Occipital lobe (tissue), 2 donors: ENCODE data around the gene NSG2. TPM values are rescaled to one million over a fixed set of nuclear protein-coding genes. Genes with fewer than 3 reads are reported as not detected.

Source experiments
- DNase-seq: peaks from one replicate; lab custom pipeline; 2025; lab: John Stamatoyannopoulos, UW
- total RNA-seq: library from RNA; depleted of rRNA; stranded (reverse); fragments of >200 nt; gene quantifications from one replicate; pipeline ENCODE4 v1.2.3, GENCODE V29; 2014

Gene NSG2
- total RNA-seq, 1 donor from 2014 or later: 565 TPM

DNA sequence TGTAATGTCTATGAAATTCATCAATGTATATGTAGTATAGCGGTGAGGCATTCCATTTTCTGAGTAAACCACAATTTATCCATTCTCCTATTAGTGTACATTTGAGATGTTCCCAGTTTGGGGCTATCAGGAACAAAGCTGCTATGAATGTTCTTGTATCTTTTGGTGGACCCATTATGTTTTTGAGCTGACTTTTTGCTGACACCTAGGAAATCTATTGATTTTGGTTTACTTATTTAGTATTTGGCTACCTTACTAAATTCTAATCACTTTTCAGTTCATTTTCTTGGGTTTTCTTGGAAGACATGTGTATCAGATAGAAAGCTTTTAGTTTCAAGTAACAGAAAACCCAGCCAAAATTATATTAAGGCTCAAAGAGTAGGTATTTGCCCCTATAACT lies 13.7 kb downstream of the NSG2 start:
- DNase-seq: no peak

DNA sequence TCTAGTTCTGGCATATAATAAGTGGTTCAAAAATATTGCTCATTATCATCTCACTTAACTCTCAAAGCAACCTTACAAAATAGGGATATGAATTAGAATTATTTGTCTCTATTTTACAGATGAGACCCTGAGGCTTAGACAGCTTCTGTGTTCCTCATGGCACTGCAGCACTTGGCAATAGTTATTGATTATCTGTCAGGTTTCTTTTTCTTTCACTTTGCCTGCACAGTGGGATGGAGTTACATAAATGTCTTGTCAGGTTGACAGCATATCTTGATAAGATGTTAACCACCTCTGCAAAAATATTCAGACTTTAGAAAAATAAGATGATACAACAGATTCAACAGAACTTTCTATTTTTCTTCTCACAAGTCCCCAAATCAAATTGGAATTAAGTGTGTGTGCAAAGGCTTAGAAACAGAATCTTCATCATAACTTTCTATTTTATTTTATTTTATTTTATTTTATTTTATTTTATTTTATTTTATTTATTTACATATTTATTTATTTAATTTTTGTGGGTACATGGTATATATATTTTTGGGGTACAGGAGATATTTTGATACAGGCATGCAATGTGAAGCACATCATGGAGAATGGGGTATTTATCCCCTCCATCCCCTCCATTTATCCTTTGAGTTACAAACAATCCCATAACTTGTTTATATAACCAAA lies 17.7 kb downstream of the NSG2 start:
- DNase-seq: no peak

DNA sequence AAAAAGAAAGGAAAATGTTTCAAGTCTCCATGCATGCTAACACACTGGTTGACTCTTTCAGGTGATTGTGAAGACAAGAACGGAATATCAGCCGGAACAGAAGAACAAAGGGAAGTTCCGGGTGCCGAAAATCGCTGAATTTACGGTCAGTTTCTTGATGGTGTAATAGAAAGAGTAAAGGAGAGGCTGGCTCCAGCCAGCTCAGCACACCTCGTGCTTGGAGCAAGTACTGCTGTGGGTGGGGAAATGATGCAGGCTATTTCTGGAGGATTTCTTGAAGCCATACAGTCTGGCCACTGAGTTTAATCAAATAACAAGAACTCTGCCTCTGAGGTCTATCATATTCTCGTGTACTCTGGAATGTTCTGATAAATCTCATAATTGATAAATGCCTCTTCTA lies 18.7 kb downstream of the NSG2 start:
- DNase-seq: no peak

DNA sequence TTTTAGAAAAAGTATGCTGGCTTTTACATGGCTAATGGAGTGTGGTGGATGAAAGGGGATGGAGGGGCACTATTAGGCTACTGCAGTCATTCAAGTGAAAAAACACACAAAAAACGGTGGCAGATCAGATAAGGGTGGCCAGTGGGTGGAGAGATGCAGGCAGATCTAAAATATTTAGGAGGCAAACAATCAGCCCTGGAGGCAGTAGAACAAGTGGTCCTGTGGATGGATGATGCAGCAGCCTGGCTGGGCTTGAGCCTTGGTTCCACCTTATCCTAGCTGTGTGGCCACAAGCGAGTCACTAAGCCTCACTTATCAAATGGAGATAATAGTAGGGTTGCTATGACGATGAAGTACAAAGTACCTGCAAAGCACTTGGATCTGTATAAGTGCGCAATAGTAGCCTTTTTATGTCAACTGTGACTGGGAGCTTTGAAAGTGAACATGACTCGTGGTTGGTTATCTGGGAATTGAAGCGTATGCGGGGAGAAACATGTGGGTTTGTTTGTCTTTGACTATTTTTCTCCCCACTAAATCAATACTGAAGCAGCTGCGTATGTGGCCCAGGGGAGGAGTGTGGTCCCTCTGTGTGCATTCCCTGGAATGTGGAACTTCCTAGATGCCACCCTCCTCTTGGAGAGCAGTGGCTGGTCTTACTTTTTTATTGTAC lies 20.2 kb downstream of the NSG2 start:
- no peak for DNase-seq

DNA sequence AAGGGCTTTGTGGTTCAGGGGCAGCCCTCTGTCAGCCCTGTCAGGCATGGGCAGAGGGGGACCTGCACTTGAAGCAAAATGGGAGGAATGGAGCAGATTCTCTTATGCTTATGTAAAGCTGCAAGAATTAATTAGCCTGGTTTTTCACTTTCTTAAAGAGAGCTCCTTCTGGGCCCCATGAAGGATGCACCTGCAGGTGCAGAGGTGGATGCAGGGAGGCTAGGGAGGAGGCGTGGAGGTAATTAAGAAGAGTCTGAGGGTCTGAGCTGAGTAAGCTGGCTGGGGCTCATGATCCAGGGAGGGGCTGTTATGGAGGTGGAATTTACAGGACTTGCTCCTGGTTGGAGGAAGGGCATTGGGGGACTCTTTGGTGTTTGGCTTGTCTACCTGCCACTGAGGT lies 22.0 kb downstream of the NSG2 start:
- no peak for DNase-seq

DNA sequence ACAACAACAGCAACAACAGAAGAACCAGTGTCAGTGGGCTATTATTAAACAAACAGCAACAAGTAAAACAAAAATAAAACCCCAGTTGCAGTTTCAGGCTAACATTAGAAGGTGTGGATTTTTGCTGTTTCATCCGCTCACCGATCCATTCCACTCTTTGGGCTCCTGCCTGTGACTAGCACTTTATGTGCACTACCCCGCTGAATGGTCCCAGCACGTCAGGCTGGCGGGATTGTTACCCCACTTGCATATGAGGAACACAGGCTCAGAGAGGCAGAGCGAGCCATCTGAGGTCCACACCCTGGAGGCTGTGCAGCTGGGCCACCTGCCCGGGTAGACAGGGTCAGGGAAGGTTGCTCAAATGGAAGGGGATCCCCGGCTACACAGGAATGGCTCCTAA lies 26.0 kb downstream of the NSG2 start:
- no peak for DNase-seq

DNA sequence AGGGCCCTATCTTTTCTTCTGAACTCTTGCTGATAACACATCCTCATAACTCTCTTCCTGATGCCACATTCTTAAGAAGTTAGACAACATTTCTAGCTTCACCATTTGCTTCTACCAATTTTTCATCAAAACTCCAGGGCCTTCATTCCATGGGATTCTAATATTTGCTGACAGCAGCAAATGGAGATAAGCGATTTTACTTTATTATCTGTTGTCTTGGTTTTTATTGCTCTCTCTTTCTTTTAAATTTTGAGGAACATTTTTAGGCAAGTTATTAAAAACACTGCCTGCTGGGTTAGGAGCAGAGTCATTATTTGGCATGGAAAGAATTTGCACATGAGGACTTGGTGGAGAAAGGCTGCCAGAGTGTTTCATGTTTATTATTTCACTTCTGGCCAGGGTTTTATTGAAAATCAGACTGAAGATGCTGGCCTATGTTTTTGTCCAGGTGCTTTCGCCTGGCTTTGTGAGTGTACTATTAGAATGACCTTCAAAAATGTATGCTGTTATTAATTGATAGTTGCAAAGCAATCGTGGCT lies 27.7 kb downstream of the NSG2 start:
- DNase-seq: no peak

DNA sequence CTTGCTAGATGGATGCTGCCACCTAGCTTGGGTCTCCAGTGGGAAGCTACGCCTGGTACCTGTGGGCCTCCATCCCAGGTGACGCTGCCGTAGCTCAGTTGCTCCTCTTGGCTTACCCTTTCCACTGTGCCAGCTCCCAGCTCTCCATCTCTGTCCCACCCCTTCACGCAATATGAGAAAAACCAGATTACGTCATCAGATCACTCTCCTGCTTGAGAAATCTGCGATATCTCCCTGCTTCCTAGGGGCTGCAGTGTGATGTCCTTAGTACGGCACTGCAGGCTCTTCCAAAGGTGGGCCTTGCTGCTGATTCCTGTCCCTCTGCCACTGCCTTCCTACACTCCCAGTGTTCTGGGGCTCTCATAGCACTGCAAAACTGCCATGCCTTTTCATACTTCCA lies 28.9 kb downstream of the NSG2 start:
- DNase-seq: no peak

DNA sequence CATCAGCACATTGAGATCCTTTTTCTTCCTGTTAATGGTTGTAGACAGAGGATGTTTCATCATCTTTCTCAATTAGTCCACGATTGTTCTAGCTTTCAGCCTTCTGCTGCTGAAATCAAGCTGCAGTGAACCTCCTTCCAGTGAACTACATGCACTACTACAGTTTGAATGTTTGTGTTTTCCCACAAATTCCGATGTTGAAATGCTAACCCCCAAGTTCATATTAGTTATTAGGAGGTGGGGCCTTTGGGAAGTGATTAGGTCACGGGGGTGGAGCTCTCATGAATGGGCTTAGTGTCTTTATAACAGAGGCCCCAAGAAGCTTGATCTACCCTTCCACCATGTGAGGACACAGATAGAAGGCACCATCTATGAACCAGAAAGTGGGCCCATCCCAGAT lies 32.9 kb downstream of the NSG2 start:
- no peak for DNase-seq

DNA sequence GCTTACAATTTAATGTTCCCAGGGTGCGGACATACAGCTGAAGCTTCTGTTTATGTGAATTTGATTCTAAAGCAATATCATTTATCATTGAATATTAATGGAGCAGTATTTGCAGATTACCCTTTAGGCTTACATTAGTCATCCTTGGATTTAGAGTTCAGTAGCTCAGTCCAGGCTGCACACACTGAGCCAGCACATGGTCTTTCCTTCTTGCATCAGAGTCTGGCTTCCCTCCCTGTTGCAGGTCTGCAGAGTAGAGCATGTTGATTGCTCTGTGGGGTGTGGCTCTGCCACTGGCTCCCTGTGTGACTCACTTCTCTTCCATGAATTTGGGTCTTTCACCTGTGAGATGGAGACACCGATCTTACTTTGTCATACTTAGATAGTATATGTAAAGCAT lies 36.8 kb downstream of the NSG2 start:
- no peak for DNase-seq

DNA sequence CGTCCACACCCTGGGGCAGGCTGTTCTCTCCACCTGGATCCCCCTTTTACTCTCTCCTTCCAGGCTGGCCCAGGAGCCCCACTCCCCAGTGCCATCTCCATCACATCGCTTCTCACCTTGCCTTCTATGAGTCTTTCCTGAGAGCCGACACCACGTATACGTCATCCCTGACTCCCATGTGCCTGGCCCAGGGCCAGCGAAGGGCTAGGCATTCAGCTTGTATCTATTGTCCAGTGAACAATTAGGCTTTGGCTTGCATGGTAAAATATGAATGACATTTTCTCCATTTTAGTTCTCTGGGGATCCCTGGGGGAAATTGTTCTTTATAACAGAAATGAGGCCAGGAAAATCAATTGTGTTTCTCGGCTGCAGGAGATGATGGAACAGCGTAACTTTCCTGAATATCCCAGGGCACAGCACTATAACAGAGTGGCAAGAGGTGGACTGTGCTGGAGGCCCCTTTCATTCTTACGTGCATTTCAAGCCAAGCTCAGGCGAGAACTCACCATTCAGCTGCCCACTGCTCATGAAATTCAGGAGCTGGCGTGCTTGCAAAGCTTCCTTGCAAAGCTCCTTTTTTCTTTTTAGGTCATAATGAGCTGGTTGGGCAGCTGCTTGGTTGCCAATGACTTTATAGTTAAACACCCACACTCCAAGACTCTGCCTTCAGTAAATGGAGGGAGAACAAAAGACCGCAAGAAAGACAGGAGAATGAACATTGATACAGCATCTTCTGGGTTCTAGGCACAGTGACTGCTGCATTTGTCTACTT lies 37.7 kb downstream of the NSG2 start:
- no peak for DNase-seq

DNA sequence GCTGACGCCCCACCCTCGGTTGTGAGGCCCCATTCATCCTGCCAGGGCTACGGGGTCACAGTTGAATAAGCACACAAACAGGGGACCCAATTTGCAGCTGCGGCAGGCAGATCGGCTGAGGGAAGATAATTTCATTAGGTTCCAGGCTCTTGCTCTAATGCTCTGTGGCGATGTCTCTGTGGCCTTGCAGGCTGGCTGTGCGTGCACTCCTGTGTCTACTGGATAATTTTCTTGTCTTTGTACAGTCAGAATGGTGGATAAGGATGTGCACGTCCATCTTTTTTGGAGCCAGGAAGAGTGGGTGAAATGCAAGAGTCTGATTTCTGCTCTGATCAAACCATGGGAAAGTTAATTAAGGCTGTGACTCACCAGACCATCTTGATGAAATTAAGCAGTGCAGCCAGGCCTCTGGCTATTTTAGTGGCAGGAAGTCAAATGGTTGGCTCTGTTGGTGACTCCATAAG lies 39.2 kb downstream of the NSG2 start:
- no peak for DNase-seq

DNA sequence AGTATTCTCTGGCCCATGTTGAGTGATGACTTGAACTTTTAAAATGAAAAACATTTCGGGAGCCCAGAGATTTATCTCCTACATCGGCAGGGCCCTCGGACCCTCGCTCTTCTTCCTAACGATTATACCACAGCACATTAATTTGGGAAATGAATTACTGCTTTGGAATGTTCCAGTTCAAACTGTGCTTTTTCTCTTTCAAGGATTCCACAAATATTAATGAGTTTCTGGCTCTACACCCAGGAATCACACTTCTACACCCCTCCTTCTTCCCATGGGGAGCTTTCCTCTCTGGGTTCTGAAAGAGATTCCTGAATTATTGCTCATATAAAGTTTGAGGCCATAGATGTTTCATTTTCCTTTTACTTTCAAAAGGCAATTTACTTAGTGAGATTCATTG lies 41.2 kb downstream of the NSG2 start:
- DNase-seq: no peak

DNA sequence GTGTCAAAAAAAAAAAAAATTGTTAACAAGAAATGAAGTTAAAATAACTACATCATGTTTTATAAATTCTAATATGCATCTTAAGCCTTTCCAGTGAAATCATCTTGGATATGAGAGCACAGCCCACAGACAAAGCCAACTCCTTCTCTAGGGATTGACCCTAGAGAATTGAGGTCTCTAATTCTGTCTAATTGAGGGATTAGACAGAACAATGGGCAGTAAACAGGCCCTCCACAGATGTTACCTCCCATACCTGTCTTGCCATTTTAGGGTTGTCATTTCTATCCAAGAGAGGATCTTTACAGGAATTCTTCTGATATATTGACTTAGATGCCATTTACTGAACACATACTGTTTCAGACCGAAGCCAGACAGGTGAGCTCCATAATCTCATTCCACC lies 42.3 kb downstream of the NSG2 start:
- DNase-seq: no peak

DNA sequence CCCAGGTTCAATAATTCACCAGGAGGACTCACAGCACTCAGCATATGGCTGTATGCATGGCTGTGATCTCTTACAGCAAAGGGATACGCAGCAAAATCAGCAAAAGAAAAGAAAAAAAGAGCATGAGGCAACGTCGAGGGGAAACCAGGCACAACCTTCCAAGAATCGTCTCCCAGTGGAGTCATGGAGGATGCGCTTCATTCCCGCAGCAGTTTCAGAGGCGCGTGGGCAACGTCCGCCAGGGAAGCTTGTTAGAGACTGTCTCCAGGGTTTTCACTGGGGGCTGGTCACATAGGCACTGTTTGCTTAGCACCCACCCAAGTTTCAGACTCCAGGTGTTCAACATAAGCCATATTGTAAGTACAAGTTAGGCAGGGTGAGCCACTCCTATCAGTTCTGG lies 44.6 kb downstream of the NSG2 start:
- DNase-seq: no peak

DNA sequence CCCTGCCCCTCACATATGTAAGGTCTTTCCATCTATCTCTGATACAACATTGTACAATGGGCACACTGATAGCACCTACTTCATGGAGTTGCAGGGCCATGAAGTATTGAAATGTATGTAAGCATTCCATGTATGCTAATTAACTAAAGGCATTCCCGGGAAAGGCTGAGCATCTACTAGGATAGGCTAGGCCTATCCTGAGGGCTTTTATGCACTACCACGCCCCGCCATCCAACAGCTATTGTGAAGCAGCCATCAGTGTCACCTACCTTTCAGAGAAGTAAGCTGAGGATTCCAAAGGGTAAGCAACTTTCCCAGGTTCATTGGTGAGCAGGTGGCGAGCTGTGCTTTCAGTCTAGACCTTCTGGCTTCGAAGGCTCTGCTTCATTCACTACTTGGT lies 47.6 kb downstream of the NSG2 start:
- DNase-seq: no peak

DNA sequence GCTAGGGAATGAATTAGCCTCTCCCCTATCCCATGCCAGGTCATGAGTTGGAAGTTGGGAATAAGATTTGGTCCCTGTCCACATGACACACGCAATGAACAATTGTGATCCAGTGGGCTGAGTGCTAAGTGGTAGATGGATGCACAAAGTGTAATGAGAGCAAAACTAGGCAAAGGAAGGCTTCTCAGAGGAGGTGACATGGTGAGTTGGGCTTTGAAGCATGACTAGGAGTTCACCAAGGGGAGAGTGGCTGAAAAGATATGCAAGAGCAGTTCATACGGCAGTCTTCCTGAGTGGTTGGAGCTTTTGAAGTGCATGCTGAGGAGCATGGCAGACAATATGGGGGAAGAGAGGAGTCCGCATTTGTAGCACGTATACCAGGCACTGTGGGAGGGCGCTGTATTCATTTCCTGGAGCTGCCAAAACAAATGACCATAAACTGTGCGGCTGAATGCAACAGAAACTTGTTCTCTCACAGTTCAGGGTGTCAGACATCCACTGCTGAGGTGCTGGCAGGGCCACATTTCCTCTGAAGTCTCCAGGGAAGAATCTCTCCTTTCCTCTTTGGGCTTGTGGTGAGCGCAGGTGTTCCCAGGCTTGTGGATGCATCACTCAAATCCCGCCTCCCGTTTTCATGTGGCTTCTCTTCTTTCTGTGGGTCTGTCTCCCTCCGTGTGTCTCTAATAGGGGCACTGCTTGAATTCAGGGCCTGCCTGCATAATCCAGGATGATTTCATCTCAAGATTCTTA lies 49.5 kb downstream of the NSG2 start:
- no peak for DNase-seq

DNA sequence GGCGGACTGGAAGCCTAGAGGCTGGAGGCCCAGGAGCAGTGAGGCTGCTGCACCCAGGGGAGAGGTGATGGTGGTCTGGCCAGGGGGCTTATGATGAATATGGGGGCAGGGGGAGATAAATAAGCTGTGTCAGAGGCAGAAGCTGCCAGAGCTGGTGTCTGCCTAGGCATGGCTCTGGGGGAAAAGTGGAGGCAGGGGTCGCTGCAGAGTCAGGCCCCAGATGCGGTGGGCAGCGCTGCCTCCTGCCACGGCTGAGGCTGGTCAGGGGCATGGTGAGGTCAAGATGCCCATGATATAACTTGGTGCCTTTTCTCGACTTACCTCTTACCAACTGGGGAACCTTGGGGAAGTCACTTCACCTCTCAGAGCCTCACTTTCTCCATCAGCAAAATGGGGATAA lies 51.1 kb downstream of the NSG2 start:
- no peak for DNase-seq

DNA sequence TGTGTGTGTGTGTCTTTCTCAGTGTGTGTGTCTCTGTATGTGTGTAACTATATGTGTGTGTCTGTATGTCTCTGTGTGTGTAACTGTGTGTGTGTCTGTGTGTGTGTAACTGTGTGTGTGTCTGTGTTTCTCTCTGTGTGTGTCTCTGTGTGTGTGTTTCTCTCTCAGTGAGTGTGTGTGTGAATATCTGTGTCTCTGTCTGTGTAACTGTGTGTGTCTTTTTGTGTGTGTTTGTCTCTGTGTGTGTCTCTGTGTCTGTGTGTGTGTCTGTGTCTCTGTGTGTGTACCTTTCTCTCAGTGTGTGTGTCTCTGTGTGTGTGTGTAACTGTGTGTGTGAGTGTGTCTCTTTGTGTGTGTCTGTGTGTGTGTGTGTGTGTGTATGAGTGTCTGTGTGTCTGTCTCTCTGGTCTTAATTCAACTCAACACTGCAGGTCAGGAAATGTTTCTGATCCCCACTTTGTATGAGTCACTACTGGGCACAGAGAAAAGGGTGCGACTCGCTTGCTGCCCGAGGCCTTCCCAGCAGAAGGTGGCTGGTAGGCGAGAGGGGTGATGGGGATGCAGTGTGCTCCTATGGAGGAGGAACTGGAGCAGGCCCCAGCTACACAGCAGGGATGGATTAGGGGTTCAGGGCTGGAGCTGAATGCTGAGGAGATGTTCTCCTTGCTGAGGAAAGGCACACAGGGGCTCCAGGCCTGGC lies 52.1 kb downstream of the NSG2 start:
- DNase-seq: no peak

DNA sequence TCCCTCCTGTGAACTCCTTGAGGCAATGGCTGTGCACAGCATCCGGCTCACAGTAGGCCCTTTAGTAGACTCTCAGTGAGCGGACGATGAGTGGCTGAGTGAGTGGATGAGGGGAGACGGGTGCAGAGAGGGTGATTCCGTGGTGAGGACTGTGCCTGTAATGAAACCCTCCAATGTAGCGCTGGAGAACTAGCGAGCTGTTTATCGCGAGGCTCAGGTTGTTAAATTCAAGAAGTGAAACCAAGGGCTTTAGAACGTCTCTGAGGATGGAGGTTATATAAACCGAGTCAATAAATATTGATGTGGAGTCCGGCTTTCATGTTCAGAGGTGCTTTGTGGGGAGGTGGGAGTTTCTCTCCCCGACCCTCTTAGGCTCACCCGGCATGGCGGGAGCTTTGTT lies 53.2 kb downstream of the NSG2 start:
- no peak for DNase-seq

DNA sequence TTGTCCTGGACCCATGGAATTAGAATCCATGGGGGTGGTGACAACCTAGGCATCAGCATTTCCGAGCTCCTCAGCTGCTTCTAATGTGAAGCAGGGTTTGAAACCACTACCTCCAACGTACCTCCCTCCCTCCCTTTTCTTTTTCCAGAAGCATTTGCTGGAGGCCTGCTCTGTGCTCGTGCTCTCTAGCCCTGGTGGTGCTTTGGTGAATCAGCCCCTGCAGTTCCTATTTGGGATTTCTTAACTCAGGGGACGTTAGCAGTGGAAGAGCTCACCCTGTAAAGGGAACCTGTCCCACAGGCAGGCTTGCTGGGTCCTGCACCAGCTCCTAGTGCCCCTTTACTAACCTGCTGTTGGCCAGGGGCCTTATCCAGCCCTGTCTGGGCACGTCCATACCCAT lies 55.0 kb downstream of the NSG2 start:
- no peak for DNase-seq
